ENCODE data around the gene F8.

- TF ChIP-seq, protein P1, sequence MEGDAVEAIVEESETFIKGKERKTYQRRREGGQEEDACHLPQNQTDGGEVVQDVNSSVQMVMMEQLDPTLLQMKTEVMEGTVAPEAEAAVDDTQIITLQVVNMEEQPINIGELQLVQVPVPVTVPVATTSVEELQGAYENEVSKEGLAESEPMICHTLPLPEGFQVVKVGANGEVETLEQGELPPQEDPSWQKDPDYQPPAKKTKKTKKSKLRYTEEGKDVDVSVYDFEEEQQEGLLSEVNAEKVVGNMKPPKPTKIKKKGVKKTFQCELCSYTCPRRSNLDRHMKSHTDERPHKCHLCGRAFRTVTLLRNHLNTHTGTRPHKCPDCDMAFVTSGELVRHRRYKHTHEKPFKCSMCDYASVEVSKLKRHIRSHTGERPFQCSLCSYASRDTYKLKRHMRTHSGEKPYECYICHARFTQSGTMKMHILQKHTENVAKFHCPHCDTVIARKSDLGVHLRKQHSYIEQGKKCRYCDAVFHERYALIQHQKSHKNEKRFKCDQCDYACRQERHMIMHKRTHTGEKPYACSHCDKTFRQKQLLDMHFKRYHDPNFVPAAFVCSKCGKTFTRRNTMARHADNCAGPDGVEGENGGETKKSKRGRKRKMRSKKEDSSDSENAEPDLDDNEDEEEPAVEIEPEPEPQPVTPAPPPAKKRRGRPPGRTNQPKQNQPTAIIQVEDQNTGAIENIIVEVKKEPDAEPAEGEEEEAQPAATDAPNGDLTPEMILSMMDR (IDR thresholded peaks at IDR 0.05), result no peak
- no peak for TF ChIP-seq POLR2A (IDR thresholded peaks at IDR 0.05)
These were observed 227.5 kb downstream of the F8 start for GRCh38 chrX:154795016-154795415.
